LoVo (cell line): ENCODE results near the gene MUC3A.
A peak's percentile ranks its signal among the peaks of the same experiment; 100 is the strongest.

Source experiments
- DNase-seq: peaks from one replicate; pipeline ENCODE4 v3.0.0-alpha.2; 2016; ENCODE audit warnings: low spot score

MUC3A gene

DNA sequence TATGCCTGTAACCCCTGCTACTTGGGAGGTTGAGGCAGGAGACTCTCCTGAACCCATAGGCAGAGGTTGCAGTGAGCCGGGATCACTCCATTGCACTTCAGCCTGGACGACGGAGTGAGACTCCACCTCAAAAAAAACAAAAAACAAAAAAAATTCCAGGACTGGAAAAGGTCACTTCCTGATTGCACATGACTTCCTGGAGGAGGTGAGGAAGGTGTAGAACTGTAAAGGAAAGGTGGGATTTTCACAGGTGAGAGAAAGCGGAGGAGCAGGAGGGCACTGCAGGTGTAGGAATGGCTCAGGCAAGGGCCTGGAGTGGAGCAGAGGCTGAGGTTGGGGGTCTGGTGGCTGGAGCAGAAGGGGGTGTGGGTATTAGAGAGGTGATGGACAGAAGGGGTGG lies 3.2 kb upstream of the MUC3A start:
- DNase-seq: no peak

GRCh38 chr7:100946766-100947365 lies 2.5 kb upstream of the MUC3A start:
- DNase-seq: no peak

DNA sequence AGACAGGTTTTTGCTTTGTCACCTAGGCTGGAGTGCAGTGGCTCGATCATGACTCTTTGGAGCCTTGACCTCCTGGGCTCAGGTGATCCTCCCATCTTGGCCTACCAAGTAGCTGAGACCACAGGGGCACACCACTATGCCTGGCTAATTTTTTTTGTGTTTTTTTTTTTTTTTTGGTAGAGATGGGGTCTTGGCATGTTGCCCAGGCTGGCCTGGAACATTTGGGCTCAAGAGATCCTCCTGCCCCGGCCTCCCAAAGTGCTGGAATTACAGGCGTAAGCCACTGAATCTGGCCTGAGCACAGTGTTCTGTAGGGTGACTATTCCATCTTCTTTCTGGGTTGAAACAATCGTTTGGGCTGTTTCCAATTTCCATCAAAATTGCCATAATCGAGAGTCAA lies 1.5 kb upstream of the MUC3A start:
- DNase-seq: no peak

DNA sequence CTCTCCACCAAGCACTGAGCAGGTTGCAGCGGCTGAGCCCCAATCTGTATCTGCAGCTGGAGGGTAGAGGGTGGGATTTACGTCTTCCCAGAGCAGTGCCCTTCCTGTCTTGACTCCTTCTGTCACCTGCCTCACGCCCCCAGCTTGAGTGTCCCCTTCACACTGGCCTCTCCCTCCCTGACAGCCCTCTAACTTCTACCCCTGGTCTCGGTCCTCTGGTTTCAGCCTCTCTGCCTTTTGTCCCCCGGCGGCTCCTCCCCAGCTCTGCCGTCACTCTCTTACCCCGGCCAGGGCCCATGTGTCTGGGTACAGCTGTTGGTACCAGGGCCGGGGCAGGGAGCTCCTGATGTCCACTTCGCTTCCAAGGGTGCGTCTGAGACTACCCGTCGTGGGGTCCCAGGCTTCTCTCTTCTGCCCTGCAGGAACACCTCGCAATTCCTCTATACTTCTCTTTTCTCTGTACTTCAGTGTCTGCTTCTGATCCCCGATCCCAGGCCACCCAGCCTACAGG lies 654 bp downstream of the MUC3A start:
- no peak for DNase-seq

GRCh38 chr7:100951172-100951571 lies 1.8 kb downstream of the MUC3A start:
- no peak for DNase-seq

DNA sequence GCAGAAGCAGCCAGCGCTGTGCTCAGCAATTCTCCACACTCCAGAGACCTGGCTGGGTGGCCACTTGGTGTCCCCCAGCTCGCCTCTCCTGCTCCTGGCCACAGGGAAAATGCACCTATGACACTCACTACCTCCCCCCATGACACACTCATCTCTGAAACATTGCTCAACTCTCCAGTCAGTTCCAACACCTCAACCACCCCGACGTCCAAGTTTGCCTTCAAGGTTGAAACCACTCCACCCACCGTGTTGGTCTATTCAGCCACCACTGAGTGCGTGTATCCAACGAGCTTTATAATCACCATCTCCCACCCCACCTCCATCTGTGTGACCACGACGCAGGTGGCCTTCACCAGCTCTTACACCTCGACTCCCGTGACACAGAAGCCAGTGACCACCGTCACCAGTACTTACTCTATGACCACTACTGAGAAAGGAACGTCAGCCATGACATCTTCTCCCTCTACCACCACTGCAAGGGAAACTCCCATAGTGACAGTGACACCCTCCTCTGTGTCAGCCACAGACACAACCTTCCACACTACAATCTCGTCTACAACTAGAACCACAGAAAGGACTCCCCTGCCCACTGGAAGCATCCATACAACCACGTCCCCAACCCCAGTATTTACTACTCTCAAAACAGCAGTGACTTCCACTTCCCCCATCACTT lies 2.7 kb downstream of the MUC3A start:
- DNase-seq: no peak

- DNase-seq: no peak
Measured at GRCh38 chr7:100952641-100953040, 3.3 kb downstream of the MUC3A start.

DNA sequence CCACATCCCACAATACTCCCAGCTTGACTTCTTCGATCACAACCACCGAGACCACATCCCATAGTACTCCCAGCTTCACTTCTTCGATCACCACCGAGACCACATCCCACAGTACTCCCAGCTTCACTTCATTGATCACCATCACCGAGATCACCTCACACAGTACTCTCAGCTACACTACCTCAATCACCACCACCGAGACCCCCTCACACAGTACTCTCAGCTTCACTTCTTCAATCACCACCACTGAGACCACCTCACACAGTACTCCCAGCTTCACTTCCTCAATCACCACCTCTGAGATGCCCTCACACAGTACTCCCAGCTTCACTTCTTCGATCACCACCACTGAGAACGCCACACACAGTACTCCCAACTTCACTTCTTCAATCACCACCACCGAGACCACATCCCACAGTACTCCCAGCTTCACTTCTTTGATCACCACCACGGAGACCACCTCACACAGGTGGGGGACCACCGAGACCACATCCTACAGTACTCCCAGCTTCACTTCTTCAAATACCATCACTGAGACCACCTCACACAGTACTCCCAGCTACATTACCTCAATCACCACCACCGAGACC lies 8.6 kb downstream of the MUC3A start:
- peak; percentile 39 for DNase-seq

DNA sequence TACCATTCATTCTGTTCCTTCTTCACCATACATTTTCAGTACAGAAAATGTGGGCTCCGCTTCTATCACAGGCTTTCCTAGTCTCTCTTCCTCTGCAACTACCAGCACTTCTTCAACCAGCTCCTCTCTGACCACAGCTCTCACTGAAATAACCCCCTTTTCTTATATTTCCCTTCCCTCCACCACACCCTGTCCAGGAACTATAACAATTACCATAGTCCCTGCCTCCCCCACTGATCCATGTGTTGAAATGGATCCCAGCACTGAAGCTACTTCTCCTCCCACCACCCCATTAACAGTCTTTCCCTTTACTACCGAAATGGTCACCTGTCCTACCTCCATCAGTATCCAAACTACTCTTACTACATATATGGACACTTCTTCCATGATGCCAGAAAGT lies 10.6 kb downstream of the MUC3A start:
- DNase-seq: no peak

DNA sequence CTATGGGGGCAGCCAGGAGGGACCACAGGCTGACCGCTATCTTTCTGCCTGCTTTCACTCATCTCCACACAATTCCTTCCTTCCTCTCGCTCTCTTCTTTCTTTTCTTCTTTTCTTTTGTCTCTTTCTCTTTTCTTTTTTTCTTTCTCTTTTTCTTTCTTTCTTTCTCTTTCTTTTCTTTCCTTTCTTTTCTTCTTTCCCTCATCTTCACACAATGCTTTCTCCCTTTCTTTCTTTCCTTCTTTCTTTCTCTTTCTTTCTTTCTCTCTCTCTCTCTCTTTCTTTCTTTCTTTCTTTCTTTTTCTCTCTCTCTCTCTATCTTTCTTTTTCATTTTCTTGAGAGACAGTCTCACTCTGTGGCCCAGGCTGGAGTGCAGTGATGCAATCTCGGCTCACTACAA lies 13.2 kb downstream of the MUC3A start:
- DNase-seq: no peak

DNA sequence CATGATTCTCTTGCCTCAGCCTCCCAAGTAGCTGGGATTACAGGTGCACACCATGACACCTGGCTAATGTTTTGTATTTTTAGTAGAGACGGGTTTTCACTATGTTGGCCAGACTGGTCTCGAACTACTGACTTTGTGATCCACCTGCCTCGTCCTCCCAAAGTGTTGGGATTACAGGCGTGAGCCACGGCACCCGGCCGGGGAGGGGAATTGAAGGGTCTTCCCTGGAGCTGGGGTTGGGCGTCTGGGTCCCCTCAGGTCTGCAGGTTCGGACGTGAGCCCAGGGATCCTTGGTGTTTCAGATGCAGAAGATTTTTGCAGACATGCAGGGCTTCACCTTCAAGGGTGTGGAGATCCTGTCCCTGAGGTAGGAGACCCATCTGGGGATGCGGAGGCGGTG lies 14.1 kb downstream of the MUC3A start:
- no peak for DNase-seq

DNA sequence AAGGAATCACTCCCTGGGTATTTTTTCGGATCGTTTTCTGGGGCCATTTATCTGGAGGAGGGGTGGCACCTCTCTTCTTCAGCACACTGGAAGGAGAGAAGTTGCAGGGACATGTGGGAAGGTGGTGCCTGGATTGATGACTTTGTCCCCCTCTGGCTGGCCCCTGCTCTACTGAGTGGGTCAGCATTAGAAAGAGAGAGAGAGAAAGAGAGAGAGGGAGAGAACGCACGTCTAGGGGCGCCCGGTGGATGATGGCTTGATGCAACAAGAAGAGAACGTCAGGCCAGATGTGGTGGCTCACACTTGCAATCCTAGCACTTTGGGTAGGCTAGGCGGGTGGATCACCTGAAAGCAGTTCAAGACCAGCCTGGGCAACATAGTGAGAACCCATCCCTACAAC lies 14.5 kb downstream of the MUC3A start:
- DNase-seq: no peak

DNA sequence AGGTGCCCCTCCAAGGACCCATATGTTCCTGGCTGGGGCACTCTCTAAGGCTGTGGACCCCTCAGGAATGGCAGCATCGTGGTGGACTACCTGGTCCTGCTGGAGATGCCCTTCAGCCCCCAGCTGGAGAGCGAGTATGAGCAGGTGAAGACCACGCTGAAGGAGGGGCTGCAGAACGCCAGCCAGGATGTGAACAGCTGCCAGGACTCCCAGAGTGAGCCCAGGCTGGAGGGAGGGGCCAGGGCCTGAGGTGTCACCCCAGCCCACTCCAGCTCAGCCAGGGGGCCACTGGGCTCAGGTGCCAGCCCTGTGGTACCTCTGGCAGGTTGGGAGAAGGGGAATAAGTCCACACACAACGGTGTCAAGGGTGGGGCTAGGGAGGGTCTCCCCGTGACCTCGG lies 15.3 kb downstream of the MUC3A start:
- no peak for DNase-seq

DNA sequence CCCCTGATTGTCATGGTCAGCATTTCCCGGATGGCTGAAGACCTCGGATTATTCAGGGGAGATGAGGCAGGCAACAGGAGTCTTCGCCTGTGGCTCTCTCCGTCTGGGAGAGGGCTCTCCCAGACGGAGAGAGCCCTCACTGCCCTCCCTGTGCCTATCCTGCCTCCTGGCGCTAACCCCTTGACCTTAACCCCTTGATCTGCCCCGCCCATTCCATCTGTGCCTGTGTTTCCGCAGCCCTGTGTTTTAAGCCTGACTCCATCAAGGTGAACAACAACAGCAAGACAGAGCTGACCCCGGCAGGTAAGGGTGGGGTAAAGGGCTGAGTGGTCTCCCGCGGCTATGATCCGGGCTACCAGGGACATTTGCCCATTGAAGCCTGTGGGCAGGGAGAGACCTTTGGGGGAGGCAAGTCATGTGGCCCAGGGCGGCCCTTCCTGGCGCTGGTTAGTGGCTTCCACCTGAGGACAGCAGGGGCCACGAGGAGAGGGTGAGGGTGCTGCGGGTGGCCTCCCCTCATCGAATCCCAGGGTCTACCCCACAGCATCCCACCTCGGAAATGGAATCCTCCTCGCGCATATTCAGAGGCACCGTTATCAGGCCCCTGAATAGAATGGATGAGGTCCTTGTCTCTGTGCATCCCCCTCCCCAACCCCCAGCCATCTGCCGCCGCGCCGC lies 15.8 kb downstream of the MUC3A start:
- DNase-seq: no peak

DNA sequence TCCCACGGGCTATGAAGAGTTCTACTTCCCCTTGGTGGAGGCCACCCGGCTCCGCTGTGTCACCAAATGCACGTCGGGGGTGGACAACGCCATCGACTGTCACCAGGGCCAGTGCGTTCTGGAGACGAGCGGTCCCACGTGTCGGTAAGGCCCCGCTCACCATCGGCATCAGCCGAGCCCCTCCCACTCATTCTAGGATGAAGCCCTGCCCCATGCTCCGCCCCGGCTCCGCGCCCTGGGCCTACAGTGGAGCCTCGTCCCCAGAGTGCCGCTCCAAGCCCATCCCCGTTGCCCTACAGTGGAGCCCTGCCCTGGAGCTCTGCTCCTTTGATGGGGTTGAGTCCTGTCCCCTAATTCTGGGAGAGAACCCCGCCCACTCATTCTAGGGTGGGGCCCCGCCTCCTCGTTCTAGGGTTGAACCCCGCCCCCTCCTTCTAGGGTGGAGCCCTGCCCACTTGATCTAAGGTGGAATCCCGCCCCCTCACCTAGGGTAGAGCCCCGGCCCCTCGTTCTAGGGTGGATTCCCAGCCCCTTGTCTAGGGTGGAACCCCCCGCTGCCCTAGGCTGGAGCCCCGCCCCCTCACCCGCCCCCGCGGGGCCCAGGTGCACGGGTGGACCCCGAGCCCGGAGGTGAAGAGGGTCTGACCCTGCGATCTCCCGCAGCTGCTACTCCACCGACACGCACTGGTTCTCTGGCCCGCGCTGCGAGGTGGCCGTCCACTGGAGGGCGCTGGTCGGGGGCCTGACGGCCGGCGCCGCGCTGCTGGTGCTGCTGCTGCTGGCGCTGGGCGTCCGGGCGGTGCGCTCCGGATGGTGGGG lies 16.6 kb downstream of the MUC3A start:
- peak; percentile 98 for DNase-seq

GRCh38 chr7:100966542-100967291 lies 17.4 kb downstream of the MUC3A start:
- DNase-seq: no peak

DNA sequence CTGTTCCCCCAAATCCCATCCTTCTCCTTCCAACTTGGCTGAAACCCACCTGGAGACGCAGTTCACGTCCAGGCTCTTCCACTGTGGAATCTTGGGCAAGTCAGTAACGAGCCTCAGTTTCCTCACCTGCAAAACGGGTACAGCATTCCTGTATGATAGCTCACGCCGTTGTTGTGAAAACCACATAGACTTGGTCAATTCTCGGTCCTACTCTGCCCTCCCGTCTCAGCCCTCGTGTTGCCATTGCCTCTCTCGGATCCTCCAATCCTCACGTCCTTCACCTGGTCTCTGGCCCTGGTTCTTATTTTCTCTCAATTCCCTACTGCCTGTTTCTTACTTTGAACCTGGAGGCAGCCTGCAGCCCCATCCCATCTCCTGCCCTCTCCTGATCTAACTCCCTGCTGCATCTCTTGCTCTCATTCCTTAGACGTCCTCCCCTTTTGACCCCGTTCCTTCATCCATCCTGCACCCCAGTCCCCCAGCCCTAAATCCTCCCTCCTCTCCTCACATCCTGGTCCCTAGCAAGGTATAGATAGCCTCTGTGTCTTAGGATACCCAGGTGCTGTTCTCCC lies 18.0 kb downstream of the MUC3A start:
- no peak for DNase-seq

- DNase-seq: no peak
Measured at GRCh38 chr7:100968031-100968430, 18.7 kb downstream of the MUC3A start.

DNA sequence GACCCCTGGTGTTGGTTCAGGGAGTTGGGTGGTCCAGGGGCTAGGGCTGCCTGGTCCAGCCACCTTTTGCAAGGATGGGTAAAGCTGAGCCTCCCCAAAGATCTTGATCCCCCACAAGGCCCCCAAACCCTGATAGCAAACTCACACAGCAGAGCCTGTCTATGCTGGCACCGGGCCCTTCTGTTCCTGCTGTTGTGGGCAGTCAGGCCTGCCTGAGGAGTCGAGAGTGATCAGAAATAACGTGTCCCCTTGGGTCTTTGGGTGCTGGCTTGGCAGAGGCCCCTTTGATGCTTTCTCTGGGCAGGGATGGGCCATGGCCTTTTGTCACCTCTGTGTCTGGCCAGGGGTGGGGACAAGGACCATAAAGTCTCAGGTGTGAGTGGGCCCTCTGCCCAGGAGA lies 19.3 kb downstream of the MUC3A start:
- DNase-seq: no peak

GRCh38 chr7:100969066-100969615 lies 19.8 kb downstream of the MUC3A start, which contains the start of gene MUC12:
Gene MUC12, plus strand, starts transcription at chr7:100969565. Its CDS starts 58 bp downstream, at chr7:100969623.
- no peak for DNase-seq
